Cortex of kidney (tissue), 1 donor: Measurements from ENCODE around the gene HPCAL1.

Experiments used
- DNase-seq: peaks from one replicate; lab custom pipeline; 2025; lab: John Stamatoyannopoulos, UW

HPCAL1 gene

DNA sequence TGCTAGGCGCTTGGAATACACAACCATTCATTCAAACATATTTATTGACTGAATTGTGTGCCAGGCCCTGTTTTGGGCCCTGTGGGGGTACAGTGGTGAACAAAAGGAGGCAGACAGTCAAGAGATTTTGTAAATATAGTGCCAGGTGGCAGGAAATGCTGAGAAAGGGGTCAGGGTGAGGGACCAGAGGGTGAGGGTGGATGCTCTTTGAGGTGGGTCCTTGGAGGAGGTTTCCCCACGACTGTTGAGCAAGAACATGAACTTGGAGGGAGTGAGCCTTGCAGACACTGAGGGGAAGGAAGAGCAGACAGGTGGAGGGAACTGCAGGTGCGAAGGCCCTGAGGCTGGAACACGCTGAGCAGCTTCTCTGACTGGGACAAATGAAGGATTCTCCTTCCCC lies 104.7 kb downstream of the HPCAL1 start:
- DNase-seq, result no peak

GRCh38 chr2:10407841-10408648 lies 105.3 kb downstream of the HPCAL1 start:
- DNase-seq, result no peak

DNA sequence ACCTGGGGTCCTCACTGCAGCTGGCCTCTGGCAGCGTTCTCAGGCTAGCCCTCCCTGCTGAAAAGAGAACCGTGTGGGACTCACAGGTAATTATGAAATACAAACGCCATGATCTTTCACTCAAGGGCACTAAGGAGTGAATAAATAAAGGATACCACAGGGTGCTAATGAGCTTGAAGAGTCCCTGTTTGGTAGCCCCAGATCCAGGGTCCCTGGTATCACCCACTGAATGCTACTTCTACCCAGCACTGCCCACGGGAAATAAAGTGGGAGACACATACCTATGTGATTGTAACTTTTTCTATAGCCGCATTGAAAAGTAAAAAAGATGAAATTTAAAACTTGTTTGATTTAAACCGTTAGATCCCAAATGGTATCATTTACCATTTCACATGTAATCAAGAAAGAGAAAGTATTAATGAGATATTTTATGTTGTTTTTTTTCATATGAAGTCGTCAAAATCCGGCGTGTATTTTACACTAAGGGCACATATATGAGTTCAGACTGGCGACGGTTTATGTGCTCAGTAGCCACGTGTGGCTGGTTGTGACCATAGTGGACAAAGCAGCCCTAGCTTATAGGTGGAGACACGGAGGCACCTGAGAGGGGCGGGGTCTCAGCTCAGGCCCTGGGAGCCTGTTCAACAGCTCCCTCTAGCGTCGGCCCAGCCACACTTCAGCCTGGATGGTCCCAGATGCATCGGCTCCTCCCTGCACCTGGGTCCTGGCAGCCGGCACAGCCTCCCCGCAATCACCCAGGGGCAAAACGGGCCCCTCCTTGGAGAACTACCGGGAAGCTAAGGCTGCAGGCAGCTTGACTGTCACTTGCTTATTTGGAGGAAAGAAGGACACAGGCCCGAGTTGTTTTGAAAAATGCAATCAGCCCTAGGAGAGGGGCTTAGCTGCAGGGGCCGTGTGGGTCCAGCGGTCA lies 106.2 kb downstream of the HPCAL1 start:
- DNase-seq, result no peak

DNA sequence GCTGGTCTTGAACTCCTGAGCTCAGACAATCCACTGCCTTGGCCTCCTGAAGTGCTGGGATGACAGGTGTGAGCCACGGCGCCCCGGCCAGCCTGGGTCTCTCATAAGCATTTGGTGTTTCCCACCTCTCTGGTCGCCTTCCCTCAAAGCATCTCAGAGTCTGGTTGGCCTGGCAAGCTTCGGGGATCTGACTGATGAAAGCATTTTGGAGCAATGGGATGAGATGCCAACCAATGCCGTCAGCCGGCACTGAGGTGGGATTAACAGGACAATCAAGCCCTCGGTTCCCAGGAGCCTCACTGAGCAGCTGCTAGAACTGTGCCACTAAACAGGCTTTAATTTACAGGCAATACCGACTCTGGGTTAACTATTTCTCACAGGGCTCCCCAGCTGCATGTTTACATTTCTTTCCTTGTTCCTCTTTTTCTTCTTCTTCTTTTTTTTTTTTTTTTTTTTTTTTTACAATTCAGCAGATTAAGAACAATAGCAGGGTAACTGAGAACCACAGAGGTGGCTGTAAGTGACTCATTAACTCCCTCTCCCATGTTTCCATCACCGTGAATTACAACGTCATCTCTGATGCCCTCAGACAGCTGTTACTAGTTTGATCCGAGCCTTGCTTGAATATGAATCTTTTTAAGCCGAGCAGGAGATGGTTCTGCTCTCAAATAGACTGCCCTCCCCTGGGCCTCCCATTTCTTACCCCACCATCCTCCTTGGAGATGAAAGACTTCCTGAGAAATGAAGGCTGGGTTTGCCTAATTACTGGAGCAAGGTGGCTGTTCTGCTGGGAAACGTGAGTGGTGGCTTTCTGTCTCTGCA lies 107.5 kb downstream of the HPCAL1 start:
- no peak for DNase-seq

- DNase-seq, result no peak
These were observed 108.2 kb downstream of the HPCAL1 start for GRCh38 chr2:10410823-10411437.

DNA sequence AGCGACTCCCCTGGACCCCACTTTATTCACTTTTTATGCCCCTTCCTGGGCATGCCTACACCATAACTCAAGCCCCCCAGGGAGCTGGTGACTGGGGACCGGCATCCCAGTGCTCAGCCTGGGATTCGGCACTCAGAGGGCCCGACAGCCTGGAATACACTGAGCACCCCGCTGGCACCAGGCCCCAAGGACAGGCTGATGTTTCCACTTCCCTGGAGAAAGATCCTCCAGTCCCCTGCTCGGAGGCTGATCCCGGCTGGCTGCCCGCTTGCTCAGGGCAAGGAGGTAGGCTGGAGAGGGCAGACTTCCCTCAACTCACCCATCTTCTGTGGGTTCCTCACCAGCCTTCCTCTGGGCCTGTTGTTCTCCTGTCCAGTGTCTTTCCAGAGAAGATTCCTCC lies 108.9 kb downstream of the HPCAL1 start:
- no peak for DNase-seq

DNA sequence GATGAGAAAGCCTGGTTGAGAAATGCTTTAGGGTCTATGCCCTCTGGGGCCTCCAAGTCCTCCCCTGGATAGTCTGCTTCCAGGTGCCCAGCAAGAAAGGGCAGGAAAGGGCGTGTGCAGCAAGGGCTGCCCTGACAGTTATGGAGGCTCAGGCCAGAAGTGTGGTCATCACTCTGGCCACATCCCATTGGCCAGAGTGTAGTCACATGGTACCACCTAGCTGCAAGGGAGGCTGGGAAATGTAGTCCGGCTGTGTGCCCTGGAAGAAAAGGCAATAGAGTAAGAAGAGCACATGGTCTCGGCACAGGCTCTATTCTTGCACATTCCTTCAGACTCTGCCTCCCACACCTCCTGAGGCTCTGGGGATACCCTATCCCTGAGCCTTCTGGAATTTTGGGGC lies 109.7 kb downstream of the HPCAL1 start:
- DNase-seq, result no peak

DNA sequence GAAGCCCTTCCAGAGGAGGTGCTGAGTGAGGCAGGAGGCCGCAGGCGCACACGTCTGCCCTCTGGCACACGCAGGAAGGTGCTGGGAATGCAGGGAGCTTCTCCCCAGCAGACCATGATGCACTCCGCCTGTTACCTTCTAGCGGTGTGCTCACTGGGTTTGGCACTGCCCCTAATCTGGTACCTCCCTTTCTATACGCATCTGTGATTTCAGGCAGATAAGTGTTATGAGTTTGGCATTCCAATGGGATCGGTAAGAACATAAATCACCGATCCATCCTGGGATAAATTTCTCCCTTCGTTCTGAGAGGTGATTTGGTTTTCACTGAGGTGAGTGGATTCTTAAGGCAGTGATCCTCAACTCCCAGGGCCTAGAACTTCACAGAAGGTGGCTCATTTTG lies 110.8 kb downstream of the HPCAL1 start:
- DNase-seq, result no peak

DNA sequence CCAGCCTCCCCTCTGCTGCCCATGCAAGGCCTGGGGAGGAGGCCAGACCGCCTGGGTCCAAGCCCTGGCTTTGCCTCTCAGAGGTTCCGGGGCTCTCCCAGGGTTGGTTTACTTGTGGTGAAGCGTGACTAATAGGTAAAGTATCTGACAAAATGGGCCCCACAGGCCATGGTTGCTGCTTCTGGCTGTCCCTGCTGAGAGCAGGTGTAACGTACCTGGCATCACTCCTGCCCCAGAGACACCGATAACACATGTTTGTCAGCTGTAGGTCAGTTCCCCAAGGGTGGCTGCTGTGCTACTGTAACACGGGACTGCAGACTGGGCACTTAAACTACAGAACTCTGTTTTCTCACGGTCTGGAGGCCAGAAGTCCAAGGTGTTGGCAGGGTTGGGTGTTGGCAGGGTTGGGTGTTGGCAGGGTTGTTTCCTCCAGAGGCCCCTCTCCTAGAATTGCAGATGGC lies 111.3 kb downstream of the HPCAL1 start:
- DNase-seq, result no peak

DNA sequence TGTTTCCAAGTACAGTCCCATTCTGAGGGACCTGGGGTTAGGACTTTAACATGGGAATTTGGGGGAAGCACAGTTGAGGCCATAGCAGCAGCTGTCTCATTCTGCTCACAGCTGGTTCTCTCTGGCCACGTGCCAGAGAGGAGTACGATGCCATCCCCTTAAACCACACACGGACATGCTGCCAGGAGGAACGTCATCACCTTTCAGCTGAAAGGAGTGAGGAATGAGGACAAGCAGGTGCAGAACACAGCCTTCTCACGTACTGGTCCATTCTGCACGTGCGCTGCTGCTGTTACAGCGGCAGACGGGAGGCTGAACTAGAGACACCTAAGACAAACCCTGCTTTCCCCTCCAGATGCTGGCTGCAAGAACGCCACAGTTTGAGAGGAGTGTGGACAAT lies 111.9 kb downstream of the HPCAL1 start:
- DNase-seq, result no peak

DNA sequence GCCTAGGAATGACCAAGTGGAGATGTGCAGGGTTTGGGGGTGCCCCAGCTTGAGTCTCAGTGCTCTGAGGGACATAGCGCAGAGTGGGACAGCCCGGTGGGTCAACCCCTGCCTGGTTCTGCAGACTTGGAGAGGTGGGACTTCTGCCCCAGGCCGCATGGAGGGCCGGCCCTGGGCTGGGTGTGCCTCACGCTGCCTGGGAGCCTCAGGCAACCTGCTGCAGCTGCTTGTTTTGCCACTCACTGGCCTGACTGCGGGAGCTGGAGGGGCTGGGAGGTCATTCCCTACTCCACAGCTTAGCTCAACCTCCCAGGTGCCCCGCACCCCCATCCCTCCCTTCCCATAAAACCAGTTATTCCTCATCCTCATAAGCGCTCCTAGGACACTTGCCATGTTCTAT lies 112.3 kb downstream of the HPCAL1 start:
- no peak for DNase-seq

GRCh38 chr2:10415640-10416039 lies 112.9 kb downstream of the HPCAL1 start:
- DNase-seq, result no peak

DNA sequence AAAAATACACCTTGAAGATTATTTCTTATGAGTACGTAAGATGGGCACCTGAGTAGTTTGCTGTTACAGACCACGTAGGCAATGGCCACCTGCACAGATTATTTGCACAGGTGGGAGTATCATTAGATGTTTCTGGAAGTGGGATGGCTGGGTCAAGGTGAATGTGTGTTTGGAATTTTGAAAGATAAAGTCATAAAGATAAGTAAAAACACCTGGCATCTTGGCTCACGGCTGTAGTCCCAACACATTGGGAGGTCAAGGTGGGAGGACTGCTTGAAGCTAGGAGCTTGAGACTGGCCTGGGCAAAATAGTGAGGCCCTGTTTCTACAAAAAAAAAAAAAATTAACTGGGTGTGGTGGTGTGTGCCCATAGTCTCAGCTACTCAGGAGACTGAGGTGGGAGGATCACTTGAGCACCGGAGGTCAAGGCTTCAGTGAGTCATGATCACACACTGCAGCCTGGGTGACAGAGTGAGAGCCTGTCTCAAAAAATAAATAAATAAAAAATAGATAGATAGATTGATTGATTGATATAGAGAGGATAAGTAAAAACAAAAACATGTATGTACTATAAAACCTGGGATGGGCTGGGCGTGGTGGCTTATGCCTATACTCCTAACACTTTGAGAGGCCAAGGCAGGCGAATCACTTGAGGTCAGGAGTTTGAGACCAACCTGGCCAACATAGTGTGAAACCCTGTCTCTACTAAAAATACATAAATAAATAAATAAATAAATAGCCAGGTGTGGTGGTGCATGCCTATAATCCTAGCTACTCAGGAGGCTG lies 115.0 kb downstream of the HPCAL1 start:
- DNase-seq, result no peak

- no peak for DNase-seq
These were observed 117.0 kb downstream of the HPCAL1 start for GRCh38 chr2:10419553-10420257.

DNA sequence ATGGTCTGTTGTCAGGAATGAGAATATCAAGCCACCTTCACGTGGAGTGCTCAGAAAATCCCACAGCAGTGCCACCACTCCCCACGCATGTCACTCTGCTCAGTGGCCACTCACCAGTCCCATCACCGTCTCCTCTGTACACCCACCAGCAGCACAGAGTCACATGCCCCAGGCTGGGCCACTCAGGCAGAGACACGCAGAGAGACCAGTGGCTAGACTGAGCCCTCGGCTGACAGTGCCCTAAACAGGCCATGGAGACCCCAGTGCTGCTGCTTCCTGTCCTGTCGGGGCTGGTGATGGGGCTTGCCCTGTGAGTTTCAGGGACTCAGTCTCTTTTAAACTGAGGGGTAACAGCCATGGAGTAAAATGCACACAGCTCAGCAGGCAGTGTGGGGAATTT lies 119.5 kb downstream of the HPCAL1 start:
- no peak for DNase-seq

DNA sequence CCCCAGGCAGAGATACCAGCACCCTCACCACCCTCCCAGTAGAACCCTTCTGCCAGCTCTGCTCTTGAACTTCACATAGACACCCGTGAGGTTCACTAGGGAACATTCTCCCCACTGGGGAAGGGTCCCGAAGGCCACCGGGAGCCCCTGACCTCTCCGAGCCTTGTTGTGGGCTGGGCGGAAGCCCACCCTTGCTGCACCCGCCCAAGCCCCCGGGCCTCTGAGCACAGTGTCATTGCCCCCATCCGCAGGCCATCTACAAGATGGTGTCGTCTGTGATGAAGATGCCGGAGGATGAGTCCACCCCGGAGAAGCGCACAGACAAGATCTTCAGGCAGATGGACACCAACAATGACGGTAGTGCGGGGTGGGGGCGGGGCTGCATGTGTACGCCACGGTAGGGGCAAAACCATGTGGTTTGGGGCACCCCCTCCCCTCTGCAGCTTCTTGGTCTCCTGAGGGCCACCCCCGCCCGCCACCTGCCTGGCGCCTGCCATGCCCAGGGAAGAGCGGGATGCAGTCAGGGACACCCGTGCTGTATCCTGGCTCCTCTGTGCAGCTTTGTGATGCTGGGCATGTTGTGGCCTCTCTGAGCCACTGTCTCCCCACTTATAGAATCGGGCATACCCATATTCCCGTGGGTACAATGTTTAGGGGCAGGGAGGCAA lies 120.2 kb downstream of the HPCAL1 start:
- no peak for DNase-seq

DNA sequence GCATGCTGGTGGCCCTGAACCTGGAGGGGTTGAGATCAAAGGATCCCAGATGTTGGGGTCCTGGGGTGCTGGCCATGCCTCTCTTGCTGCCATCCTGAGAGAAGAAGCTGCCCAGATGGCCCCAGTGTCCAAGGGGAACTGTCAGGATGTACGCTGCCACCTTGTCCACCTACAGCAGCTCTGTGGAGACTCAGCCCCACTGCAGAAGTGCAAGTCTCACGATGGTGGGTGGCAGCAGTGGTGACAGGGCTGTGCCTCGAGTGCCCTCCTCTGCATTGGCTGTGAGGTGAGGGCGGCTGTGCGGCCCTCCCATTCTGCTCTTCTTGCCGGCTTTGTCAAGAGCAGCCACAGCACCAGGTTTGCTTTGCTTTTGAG lies 120.7 kb downstream of the HPCAL1 start:
- no peak for DNase-seq

DNA sequence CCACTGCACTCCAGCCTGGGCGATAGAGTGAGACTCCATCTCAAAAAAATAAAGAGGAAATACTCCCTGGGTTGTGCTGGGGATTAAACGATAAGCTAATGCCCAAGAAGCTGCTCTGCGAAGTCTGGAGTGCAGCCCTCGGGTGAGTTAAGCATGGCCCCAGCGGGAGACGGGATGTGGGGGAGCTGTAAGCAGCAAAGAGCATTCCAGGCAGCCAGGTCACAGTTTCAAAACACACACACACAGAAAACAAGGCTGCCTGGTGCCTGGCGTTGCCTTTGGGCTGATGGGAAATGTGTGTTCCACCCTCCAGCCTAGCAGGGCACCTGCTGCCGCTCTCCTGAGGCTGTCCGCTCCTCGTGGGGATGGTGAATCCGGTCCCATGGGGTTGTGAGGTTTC lies 121.3 kb downstream of the HPCAL1 start:
- DNase-seq, result no peak

GRCh38 chr2:10424916-10425505 lies 122.3 kb downstream of the HPCAL1 start:
- DNase-seq, result no peak
